Stimulated activated CD8-positive, alpha-beta memory T cell treated with anti-CD3 and anti-CD28 coated beads, Interleukin-4, amount 100 ng/mL, for 24 hours (primary cell): ENCODE results near the gene ZNF555.
"Not testable (repeated sequence)": the region's sequence is repeated elsewhere in the genome, so short reads cannot be mapped to it uniquely, and the experiment has no call there.

Experiments used
- DNase-seq: peaks from one replicate; pipeline ENCODE4 v3.0.0-alpha.2; 2020; ENCODE audit warnings: low read depth

ZNF555 gene

DNA sequence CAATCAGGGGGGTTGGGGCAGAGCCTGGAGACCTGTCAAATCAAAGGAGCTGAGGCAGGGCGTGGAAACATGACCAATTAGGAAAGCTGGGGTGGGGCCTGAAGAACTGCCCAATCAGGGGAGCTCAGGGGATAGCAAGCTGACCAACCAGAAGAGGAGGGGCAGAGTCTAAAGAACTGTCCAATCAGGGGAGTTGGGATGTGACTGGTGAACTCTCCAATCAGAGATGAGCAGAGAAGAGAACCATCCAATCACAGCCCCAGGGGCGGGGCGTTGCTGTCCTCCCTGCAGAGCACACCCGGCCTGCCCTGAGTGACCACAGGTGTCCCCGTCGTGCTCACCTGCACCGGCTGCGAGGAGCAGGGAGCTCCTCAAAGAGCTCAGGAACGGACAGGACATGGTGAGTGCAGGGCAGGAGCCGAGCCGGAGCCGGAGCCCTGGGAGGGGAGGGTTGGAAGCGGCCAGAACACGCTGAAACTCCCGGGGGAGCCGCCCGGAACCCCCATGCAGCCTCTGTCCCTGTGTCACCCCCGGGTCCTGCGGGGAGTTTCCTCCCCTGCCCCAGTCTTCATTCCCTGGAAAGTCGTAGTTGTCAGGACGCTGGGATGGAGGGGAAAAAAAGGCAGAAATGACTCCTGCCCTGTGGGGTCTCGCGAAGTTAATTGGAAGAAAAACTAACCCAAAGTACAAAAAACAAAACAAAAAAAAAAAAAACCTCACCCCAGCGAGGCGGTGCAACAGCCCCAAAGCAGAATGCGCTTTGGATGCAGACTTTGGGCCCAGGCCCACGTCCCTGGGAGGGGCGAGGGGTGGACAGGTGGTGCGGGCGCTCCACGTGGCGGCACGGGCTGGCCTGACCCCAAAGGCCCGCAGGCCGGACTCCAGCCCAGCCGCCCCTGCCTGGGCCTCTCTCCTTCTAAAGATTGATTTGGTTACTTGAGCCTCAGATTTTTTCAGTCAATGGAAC lies 26.0 kb downstream of the ZNF555 start, which contains the start of gene ZNF556:
Gene ZNF556 (plus strand): TSS at position 311 of the 967 bp plus-strand sequence. CDS start 87 bp downstream, at position 398.
- DNase-seq: no peak

DNA sequence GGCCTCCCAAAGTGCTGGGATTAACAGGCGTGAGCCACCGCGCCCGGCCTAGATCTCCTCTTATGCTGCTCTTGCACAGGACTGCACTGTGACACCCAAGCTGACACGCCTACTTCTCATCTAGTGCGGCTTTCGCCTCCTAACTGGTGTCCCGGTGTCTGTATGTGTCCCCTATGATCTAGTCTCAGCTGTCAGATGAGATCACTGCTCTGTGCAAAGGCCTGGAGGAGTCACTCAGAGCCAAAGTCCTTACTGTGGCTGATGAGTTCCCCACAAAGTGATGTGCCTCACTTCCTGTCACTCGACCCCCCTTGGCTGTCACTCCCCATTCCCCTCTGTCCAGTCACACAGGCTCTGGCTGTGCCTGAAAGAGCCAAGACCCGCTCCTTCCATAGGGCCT lies 28.3 kb downstream of the ZNF555 start:
- no peak for DNase-seq

DNA sequence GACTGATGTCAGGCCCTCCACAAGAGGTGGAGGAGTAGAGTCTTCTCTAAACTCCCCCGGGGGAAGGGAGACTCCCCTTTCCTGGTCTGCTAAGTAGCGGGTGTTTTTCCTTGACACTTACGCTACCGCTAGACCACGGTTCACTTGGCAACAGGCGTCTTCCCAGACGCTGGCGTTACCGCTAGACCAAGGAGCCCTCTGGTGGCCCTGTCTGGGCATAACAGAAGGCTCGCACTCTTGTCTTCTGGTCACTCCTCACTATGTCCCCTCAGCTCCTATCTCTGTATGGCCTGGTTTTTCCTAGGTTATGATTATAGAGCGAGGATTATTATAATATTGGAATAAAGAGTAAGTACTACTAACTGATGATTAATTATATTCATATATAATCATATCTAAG lies 30.9 kb downstream of the ZNF555 start:
- not testable (repeated sequence) for DNase-seq

DNA sequence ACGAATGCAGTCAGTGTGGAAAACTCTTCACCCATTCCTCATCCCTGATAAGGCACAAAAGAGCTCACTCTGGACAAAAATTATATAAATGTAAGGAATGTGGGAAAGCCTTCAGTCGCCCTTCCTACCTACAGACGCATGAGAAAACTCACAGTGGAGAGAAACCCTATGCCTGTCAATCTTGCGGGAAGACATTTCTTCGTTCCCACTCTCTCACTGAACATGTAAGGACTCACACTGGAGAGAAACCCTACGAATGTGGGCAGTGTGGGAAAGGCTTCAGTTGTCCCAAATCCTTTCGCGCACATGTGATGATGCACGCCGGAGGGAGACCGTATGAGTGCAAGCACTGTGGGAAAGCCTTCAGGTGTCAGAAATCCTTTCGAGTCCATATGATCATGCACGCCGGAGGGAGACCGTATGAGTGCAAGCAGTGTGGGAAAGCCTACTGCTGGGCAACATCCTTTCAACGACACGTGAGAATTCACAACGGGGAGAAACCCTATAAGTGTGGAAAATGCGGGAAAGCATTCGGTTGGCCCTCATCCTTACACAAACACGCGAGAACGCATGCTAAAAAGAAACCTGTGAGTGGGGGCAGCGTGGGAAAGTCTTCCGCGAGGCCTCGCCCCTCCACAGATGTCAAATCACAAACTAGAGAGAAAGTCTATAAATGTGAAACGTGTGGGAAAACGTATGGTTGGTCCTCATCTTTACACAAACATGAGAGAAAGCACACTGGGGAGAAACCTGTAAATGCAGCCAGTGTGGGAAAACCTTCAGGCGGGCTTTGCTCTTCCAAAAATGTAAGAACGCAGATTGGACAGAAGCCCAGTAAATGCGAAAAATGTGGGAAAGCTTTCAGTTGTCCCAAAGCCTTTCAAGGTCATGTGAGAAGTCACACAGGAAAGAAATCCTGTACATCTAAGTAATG lies 36.4 kb downstream of the ZNF555 start:
- DNase-seq: no peak

DNA sequence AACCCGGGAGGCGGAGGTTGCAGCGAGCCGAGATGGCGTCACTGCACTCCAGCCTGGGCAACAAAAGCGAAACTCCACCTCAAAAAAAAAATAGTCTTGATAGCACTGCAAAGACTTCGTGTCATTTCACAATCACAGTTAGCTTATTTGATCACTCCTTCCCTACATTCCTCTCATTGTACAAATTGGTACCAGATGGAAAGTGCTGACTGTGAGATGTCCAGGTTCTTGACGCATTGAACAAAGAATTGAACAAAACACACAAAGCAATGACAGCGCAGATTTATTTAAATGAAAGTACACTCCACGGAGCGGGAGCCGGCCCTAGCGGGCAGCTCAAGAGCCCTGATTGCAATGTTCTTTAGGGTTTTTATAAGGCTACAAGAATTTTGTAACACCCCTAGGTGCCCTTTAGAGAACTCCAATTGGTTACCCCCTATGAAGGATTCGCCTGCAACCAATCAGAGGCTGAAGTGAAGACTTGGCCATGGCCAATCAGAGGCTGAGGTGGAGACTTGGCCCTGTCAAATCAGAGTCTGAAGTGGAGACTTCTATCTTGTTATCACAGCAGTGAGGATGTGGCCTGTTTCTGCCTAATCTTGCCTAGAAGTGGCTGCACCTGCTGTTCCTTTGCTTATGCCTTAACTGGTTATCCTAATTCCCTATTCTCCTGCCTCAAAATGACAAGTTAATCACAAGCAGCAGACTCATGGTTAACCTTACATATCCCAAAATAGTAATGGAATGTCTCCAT lies 42.6 kb downstream of the ZNF555 start:
- DNase-seq: no peak

DNA sequence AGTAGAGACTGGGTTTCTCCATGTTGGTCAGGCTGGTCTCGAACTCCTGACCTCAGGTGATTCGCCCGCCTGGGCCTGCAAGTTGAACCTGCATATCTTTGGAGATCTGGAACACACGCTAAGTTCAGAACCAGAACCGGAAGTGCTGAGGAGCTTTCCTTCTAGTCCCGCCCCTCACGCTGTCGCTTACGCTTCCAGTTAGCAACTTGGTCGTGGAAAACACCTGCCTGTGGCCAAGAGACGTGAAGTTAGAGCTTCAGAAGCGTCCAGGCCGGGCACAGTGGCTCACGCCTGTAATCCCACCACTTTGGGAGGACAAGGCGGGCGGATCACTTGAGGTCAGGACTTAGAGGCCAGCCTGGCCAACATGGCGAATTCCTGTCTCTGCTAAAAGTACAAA lies 44.5 kb downstream of the ZNF555 start:
- no peak for DNase-seq

DNA sequence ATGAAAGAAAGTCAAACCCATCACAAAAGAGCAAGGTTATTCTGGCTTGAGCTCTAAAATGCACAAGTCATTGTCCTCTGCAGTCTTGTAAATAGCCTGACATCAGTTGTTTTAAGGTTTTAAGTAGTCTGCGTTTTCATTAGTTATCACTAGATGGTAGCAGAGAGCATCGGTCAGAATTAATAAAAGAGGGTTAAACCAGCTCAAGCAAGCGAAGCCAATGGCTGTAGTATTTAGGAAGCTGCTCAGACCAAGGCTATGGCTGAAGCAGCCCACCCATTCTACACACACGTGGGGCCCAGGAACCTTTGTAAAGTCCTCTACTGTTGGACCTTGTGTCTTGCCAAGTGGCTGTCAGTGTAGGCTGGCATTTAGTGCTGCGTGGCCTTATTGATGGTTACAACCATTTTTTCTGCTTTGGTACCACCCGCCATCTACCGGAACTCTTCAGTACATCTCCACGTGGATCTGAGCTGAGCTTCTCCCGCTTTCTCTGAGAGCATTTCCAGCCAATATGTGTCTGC lies 46.2 kb downstream of the ZNF555 start:
- DNase-seq: no peak

DNA sequence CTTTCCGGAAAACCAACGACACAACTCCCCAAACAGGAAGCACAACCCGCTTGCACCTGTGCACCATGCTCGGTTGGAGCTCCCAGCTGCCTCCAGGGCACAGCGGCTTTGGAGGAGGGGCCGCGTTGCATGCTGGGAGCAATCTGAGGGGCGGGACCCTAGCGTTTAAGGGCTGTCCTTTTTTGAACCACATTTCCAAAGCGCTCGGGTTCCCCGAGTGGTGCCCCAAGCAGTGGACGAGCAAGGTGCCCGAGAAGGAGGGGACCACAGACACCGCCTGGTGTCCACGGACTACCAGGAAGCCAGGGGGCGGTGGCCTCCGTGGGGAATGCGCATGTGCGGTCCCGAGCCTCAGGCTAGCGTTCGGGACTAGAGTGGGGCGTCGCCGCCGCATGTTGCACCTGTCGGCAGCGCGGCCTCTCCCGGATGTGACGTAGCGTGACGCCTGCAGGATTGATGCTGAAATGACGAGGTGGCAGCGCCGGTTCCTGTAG lies 47.5 kb downstream of the ZNF555 start:
- no peak for DNase-seq

DNA sequence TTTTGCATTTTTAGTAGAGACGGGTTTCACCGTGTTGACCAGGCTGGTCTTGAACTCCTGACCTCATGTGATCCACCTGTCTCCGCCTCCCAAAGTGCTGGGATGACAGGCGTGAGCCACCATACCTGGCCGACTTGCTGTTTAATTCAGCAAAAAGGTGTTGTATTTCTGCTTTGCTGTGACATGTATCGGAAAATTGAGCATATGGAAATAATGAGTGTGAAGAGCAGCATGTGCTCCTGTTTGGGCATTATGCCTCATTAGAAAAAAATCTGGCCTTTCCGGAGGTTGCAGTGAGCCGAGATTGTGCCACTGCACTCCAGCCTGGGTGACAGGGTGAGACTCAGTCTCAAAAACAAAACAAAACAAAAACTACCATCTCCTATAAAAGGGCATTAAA lies 49.3 kb downstream of the ZNF555 start:
- DNase-seq: not testable (repeated sequence)

DNA sequence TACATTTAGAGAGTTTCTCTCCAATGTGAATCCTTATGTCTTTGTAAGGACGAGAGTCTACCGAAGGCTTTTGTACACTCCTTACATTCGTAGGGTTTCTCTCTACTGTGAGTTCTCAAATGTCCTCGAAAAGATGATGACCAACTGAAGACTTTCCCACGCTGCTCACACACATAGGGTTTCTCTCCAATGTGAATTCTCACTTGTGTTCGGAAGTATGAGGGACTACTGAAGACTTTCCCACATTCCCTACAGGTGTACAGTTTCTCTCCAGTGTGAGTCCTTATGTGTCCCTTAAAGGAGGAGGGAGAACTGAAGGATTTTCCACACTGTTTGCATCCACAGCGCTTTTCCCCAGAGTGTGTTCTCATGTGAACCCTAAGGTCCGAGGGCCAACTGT lies 55.4 kb downstream of the ZNF555 start:
- no peak for DNase-seq

DNA sequence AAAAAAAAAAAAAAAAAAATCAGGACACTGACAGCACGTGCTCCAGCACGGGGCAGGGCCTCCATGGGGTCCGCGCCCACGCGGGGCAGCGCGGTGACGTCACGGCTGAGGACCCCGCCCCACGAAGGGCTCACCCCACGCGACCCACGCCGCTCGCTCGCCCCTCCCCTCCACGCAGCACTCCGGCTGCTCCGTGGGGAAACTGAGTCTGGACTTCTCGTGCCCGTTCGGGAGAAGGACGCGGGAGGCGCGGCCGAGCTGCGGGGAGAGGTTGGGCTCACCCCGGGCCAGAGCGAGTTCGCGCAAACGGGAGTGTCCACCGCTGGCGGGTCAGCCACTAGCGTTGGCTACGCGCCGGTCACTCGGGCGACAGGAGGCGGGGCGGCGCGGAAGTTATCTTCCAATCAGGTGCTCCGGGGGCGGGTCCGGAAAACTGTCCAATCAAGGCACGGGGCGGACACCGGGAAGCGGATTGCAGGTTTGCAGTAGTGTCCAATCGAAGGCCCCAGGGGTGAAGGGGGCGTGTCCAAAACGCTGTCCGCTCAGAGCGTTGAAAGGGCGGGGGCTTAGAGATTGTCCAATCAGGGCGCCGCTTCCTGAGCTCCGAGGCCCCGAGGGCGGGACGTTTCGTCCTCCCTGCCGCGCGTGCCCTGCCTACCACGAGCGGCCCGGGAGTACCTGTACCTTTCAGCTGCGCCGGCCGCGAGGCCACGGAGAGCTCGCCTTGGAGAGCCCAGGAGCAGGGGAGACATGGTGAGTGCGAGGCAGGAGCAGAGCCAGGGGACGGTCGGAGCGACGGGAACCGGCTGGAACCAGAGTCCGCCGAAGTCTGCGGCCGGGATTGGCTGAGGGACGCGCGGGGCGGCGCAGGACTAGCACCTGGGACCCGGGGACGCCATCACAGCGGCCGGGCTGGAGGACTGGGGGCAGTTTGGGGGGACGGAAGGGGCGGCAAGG lies 59.3 kb downstream of the ZNF555 start, which contains the start of gene ZNF57:
Gene ZNF57 (plus strand): TSS at position 633 of the 957 bp plus-strand sequence. CDS start 118 bp downstream, at position 751.
- DNase-seq: peak; percentile 98

DNA sequence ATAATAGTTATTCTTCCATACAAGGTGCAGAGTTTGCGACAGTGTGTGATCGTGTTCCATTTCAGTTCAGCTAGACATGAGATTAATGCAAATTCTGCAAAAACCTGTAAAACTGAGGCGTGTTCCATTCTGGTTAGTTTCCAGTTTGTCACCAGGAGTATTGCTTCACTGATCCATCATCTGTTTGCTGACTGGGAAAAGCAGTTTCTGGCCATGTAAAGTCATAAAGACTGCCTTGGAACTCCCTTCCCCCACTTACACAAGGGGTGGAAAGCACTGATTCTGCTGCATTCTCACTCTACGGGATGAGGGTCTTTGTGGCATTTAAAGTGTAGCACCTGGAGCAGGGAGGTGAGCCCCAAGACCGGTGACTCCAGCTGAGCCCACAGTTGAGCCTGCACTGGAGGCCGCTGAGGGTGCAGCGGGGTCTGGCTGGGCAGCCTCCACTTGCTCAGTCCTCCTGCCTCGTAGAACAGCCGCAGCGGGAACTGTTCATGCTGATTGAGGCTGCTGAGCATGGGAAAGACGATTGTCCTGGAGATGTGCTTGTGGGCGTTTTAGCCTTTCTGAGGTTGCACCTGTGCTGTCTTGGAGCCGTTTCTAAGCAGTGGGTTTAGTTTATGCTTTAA lies 61.4 kb downstream of the ZNF555 start:
- no peak for DNase-seq

DNA sequence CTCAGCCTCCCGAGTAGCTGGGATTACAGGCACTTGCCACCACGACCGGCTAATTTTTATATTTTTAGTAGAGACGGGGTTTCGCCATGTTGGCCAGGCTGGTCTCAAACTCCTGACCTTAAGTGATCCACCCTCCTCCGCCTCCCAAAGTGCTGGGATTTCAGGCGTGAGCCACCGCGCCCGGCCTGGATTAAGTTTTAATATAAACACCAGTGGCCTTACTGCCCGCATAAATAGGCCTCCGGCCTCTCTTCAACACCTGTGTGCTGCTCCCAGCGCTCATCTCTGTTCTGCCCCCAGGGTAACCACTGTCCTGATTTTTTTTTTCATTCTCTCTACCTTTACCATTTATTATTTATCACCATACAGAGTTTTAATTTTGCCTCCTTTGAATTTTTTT lies 62.1 kb downstream of the ZNF555 start:
- not testable (repeated sequence) for DNase-seq

DNA sequence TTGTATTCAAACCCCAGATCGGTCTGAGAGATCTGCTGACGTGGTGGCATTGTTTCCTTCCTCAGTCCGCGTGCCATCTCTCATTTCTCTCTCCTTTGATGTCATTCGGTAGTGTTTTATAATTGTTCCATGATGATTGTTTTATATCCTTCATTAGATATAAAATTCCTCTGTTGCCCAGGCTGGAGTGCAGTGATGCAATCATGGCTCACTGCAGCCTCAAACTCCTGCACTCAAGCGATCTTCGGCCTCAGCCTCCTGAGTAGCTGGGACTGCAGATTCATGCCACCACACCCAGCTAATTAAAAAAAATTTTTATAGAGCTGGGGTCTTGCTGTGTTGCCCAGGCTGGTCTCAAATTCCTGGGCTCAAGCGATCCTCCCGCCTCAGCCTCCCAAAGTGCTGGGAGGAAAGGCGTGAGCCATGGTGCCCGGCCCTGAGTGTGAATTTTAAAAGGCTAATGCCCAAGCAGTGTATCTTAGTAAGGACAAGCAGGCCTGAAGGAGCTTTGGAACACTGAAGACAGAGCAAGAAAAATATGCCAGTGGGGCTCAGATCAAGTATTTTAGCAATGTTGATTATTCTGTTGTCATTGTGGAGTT lies 64.7 kb downstream of the ZNF555 start:
- DNase-seq: no peak

DNA sequence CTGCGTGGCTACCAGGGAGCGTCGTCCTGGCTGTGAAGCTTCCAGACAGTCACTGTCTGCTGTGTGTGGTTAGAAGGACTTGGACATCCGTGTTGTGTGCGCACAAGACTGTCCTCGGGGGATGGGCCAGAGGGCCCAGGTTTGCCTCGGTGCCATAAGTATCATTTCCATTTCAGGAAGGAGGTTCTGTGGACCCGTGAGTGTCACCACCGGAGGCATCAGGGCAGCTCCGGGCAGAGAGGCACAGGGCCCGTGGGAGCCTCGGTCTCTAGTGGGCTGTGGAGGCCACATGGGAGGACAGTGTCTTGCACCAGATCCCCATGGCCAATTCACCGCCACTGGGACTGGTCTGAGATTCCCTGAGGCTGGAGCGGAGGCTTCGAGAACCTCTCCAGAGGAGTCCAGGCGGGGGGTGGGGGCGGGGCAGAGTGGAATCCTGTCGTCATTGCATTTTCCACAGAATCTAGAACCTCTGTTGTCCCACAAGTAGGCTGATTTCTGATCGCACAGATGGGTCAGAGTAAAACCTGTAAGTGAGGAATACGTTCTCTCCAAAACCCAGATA lies 65.4 kb downstream of the ZNF555 start:
- DNase-seq: no peak
